Neuronal stem cell (in vitro differentiated cells): ENCODE results near the gene TPT1.

ENCODE experiments used
- DNase-seq: peaks from one replicate; pipeline ENCODE4 v3.0.0-alpha.2; 2013; ENCODE audit warnings: low spot score
- H2AFZ ChIP-seq: one replicate; pipeline ENCODE4 v1.6.1; 2013; ENCODE audit warnings: mild to moderate bottlenecking, low read length, inconsistent platforms
- H2AK5ac ChIP-seq: 2 replicates; pipeline ENCODE4 v1.6.1; 2013; ENCODE audit warnings: low read depth, mild to moderate bottlenecking, inconsistent platforms, low read length, moderate library complexity, mixed read lengths
- H2BK120ac ChIP-seq: 2 replicates; pipeline ENCODE4 v1.6.1; 2013; ENCODE audit warnings: low read depth, mild to moderate bottlenecking, inconsistent platforms, low read length, moderate library complexity, mixed read lengths
- H2BK12ac ChIP-seq: one replicate; pipeline ENCODE4 v1.6.1; 2013; ENCODE audit warnings: low read length, inconsistent platforms
- H2BK15ac ChIP-seq: 2 replicates; pipeline ENCODE4 v1.6.1; 2013; ENCODE audit warnings: mild to moderate bottlenecking, low read length, inconsistent platforms, mixed read lengths
- H2BK5ac ChIP-seq: one replicate; pipeline ENCODE4 v1.6.1; 2013; ENCODE audit warnings: inconsistent platforms, mild to moderate bottlenecking, low read length, moderate library complexity
- H3K14ac ChIP-seq: one replicate; pipeline ENCODE4 v1.6.1; 2013; ENCODE audit warnings: low read length, inconsistent platforms
- H3K18ac ChIP-seq: 2 replicates; pipeline ENCODE4 v1.6.1; 2013; ENCODE audit warnings: low read length, inconsistent platforms
- H3K23ac ChIP-seq: 2 replicates; pipeline ENCODE4 v1.6.1; 2013; ENCODE audit warnings: low read depth, mild to moderate bottlenecking, mixed read lengths, low read length, inconsistent platforms; ENCODE audit not compliant: poor library complexity
- H3K27ac ChIP-seq: replicated peaks from 3 replicates; pipeline ENCODE4 v1.5.1; 2013; ENCODE audit warnings: low read length, inconsistent platforms
- H3K27me3 ChIP-seq, 3 experiments: 2 replicates each; pipeline ENCODE4 v1.6.1; 2013; ENCODE audit warnings: low read length in 3 of 3, mild to moderate bottlenecking in 2 of 3, inconsistent platforms in 1 of 3, low read depth in 1 of 3, mixed read lengths in 1 of 3, moderate library complexity in 1 of 3; ENCODE audit not compliant: control insufficient read depth in 3 of 3, insufficient read depth in 3 of 3
- H3K36me3 ChIP-seq, 2 donors: replicated peaks in 1 of 2; 2 replicates each; pipeline ENCODE4 v1.6.1; 2013; ENCODE audit warnings: low read length in 2 of 2; ENCODE audit not compliant: control insufficient read depth in 2 of 2, insufficient read depth in 2 of 2
- H3K4ac ChIP-seq: 2 replicates; pipeline ENCODE4 v1.6.1; 2013; ENCODE audit warnings: inconsistent platforms, mild to moderate bottlenecking, low read length, moderate library complexity
- H3K4me1 ChIP-seq, 2 donors: 1 replicate in 1 of 2; 2 replicates in 1 of 2; pipeline ENCODE4 v1.6.1; 2013; ENCODE audit warnings: low read length in 2 of 2, low read depth in 1 of 2; ENCODE audit not compliant: control insufficient read depth in 2 of 2, insufficient read depth in 1 of 2
- H3K4me2 ChIP-seq: one replicate; pipeline ENCODE4 v1.6.1; 2013; ENCODE audit warnings: mild to moderate bottlenecking, low read length, inconsistent platforms; ENCODE audit not compliant: insufficient read depth, poor library complexity, severe bottlenecking
- H3K4me3 ChIP-seq, 2 donors: 2 replicates each; pipeline ENCODE4 v1.5.1; 2013; ENCODE audit warnings: low read length in 2 of 2, mild to moderate bottlenecking in 2 of 2, inconsistent platforms in 1 of 2, moderate library complexity in 1 of 2
- H3K79me1 ChIP-seq: one replicate; pipeline ENCODE4 v1.6.1; 2013; ENCODE audit warnings: low read depth, mild to moderate bottlenecking, inconsistent platforms, low read length, moderate library complexity
- H3K9ac ChIP-seq: one replicate; pipeline ENCODE4 v1.6.1; 2013; ENCODE audit warnings: mild to moderate bottlenecking, low read depth, low read length, inconsistent platforms; ENCODE audit not compliant: poor library complexity
- H3K9me3 ChIP-seq, 2 donors: replicated peaks in 1 of 2; 2 replicates each; pipeline versions ENCODE3 to v1.6.1; 2013; ENCODE audit warnings: low read length in 2 of 2, mild to moderate bottlenecking in 2 of 2, inconsistent platforms in 1 of 2, low read depth in 1 of 2, mixed read lengths in 1 of 2, moderate library complexity in 1 of 2; ENCODE audit not compliant: control insufficient read depth in 2 of 2, insufficient read depth in 1 of 2
- H4K8ac ChIP-seq: one replicate; pipeline ENCODE4 v1.6.1; 2013; ENCODE audit warnings: low read depth, mild to moderate bottlenecking, inconsistent platforms, low read length, moderate library complexity
- H4K91ac ChIP-seq: one replicate; pipeline ENCODE4 v1.6.1; 2013; ENCODE audit warnings: low read length, low read depth, mild to moderate bottlenecking, inconsistent platforms; ENCODE audit not compliant: poor library complexity
- WGBS, 2 donors: extraction: QIAGEN DNeasy Blood & Tissue Kit; methylation state at CpG; one replicate each; pipeline ENCODE4 v1.1.7; 2013; ENCODE audit warnings: missing lambda C conversion rate in 2 of 2, mixed read lengths in 1 of 2; ENCODE audit not compliant: insufficient read length in 2 of 2, insufficient replicate concordance in 1 of 2; ENCODE audit errors: extremely low coverage in 2 of 2; 5-methylcytosine and 5-hydroxymethylcytosine counted together

Gene TPT1

DNA sequence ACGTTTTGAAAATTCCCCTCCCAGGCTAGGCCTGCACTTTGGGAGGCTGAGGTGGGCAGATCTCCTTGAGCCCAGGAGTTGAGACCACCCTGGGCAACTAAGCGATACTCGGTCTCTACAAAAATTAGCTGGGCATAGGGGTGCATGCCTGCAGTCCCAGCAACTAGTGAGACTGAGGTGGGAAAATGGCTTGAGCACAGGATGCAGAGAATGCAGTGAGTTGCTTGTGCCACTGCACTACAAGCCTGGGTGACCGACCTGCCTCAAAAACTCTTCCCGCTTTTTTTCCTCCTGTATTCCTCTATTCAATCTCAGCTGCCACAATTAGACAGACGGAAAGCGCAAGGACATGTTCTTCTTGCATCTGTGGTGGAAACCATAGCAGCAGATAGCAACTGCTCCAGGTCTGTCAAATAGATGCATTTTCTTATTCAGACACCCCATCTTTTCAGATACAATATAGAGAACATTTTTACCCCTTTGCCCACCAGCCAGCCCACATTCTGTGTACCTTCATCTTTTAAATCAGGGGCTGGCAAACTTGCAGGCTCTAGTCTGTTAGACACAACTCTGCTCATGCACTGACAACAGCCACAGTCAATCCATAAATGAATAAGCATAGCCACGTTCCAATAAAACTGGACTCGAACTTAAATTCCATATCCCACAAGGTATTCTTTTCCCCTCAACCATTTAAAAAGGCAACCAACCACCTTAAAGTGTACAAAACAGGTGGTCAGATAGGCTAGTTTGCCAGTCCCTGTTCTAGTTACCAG is 4.8 kb downstream of the TPT1 start:
- no peak overlapping the region for H4K8ac ChIP-seq
- H2BK120ac ChIP-seq = no peak overlapping the region
- H3K9me3 ChIP-seq = no peaks in the 10 kb centered on the region
- no peak overlapping the region for H2BK15ac ChIP-seq
- no peak overlapping the region for H3K18ac ChIP-seq
- WGBS, 2 donors = no CpG with 5 or more reads among the region's 9 CpGs
- H3K4me1 ChIP-seq = peaks cover 3 to 13% of the 10 kb centered on the region in 2 donors
- H2AFZ ChIP-seq = no peak overlapping the region
- H3K4ac ChIP-seq = no peak overlapping the region
- no peaks in the 10 kb centered on the region for H3K27me3 ChIP-seq
- H3K4me2 ChIP-seq = no peak overlapping the region
- no peak overlapping the region for H3K14ac ChIP-seq
- no peak overlapping the region for H3K27ac ChIP-seq
- no peak overlapping the region for H4K91ac ChIP-seq
- no peak overlapping the region for H2AK5ac ChIP-seq
- H3K9ac ChIP-seq = no peak overlapping the region
- no peak overlapping the region for H3K23ac ChIP-seq
- no peak overlapping the region for H2BK12ac ChIP-seq
- no peak for DNase-seq
- H2BK5ac ChIP-seq = no peak overlapping the region
- peaks cover 4% of the 10 kb centered on the region for H3K79me1 ChIP-seq
- H3K36me3 ChIP-seq = peaks cover 32 to 67% of the 10 kb centered on the region in 2 donors
- no peak overlapping the region for H3K4me3 ChIP-seq

- DNase-seq = no peak
- WGBS, 2 donors = no CpG with 5 or more reads among the region's 3 CpGs
- Histone ChIP-seq H3K14ac (no peak overlapping the region), H2BK5ac (no peak overlapping the region), H2AFZ (no peak overlapping the region), H3K4me3 (no peak overlapping the region), H3K27ac (no peak overlapping the region), H3K79me1 (no peaks in the 10 kb centered on the region), H2BK120ac (no peak overlapping the region), H2BK15ac (no peak overlapping the region), H3K9me3 (no peaks in the 10 kb centered on the region), H4K91ac (no peak overlapping the region), H2AK5ac (no peak overlapping the region), H3K4me1 (peaks cover 3 to 13% of the 10 kb centered on the region in 2 donors), H3K4me2 (no peak overlapping the region), H3K18ac (no peak overlapping the region), H3K36me3 (peaks cover 32 to 67% of the 10 kb centered on the region in 2 donors), H3K9ac (no peak overlapping the region), H3K23ac (no peak overlapping the region), H3K27me3 (no peaks in the 10 kb centered on the region), H3K4ac (no peak overlapping the region), H2BK12ac (no peak overlapping the region), H4K8ac (no peak overlapping the region)
Measured at GRCh38 chr13:45335397-45336024, 5.5 kb downstream of the TPT1 start.

- DNase-seq = no peak
- Histone ChIP-seq H3K36me3 (peaks cover 29 to 57% of the 10 kb centered on the region in 2 donors), H3K4me3 (no peak overlapping the region), H2AK5ac (no peak overlapping the region), H3K9me3 (no peaks in the 10 kb centered on the region), H2BK120ac (no peak overlapping the region), H3K4me2 (no peak overlapping the region), H3K27ac (no peak overlapping the region), H3K14ac (no peak overlapping the region), H2BK5ac (no peak overlapping the region), H3K79me1 (no peaks in the 10 kb centered on the region), H3K4me1 (peaks cover 0 to 8% of the 10 kb centered on the region in 2 donors), H3K27me3 (no peaks in the 10 kb centered on the region), H2BK15ac (no peak overlapping the region), H2AFZ (no peak overlapping the region), H3K23ac (no peak overlapping the region), H3K18ac (no peak overlapping the region), H2BK12ac (no peak overlapping the region), H3K9ac (no peak overlapping the region), H4K91ac (no peak overlapping the region), H3K4ac (no peak overlapping the region), H4K8ac (no peak overlapping the region)
- 100% methylated on average over 2 of the region's 7 CpGs for WGBS, 2 donors
Measured at GRCh38 chr13:45333977-45334922, 6.7 kb downstream of the TPT1 start.
